H1 (cell line): ENCODE results near the gene ZBED4. TPM values are rescaled to one million over a fixed set of nuclear protein-coding genes. Genes with fewer than 3 reads are reported as not detected.

Experiments
- CTCF ChIA-PET: fragments of 300-600 bp; sonication (Branson Sonifier 250); formaldehyde crosslinking; loops from one replicate; lab custom pipeline; 2021; ENCODE audit not compliant: partially characterized antibody; lab: Charles Lee
- POLR2A ChIA-PET: fragments of 300-600 bp; sonication (Branson Sonifier 250); formaldehyde crosslinking; loops from one replicate; lab custom pipeline; 2021; ENCODE audit warnings: inconsistent platforms; ENCODE audit not compliant: partially characterized antibody; lab: Charles Lee
- DNase-seq, 2 experiments: peaks; one replicate each; pipeline versions ENCODE4 v3.0.0 to v3.0.0-alpha.2; 2010 to 2022; ENCODE audit warnings: low spot score in 2 of 2, low read depth in 1 of 2, mixed read lengths in 1 of 2
- FAIRE-seq: peaks from 2 replicates; lab custom pipeline; 2011; peaks lifted over from hg19 to GRCh38; lab: Jason Lieb, UNC
- H2AFZ ChIP-seq: 2 replicates; pipeline ENCODE4 v1.8.1; 2012; ENCODE audit warnings: low read length, inconsistent platforms
- H2AK5ac ChIP-seq: 2 replicates; pipeline ENCODE4 v1.6.1; 2013; ENCODE audit warnings: low read depth, low read length
- H2BK120ac ChIP-seq: replicated peaks from 2 replicates; pipeline ENCODE3; 2013; ENCODE audit warnings: low read depth, low read length, inconsistent platforms
- H2BK12ac ChIP-seq: 2 replicates; pipeline ENCODE4 v1.6.1; 2013; ENCODE audit warnings: low read depth, low read length
- H2BK15ac ChIP-seq: 2 replicates; pipeline ENCODE4 v1.6.1; 2013; ENCODE audit warnings: low read length
- H2BK20ac ChIP-seq: 2 replicates; pipeline ENCODE4 v1.6.1; 2013; ENCODE audit warnings: low read length
- H2BK5ac ChIP-seq: 2 replicates; pipeline ENCODE4 v1.6.1; 2013; ENCODE audit warnings: low read depth, low read length
- H3K14ac ChIP-seq: 2 replicates; pipeline ENCODE4 v1.6.1; 2013; ENCODE audit warnings: inconsistent platforms; ENCODE audit not compliant: insufficient read length
- H3K18ac ChIP-seq: 2 replicates; pipeline ENCODE4 v1.6.1; 2013; ENCODE audit warnings: low read length; ENCODE audit errors: extremely low read depth
- H3K23ac ChIP-seq: 2 replicates; pipeline ENCODE4 v1.6.1; 2013; ENCODE audit warnings: inconsistent platforms; ENCODE audit not compliant: insufficient read length
- H3K23me2 ChIP-seq: 2 replicates; pipeline ENCODE4 v1.6.1; 2013; ENCODE audit warnings: low read depth, low read length
- H3K27ac ChIP-seq: 2 replicates; pipeline ENCODE4 v1.6.1; 2011; ENCODE audit warnings: low read depth, low read length, inconsistent platforms
- H3K27me3 ChIP-seq, 4 experiments: replicated peaks in 1 of 4; 1 replicate in 1 of 4; 2 replicates in 3 of 4; pipeline versions ENCODE4 v1.6.1 to v1.8.1; 2011 to 2013; ENCODE audit warnings: low read length in 3 of 4, mild to moderate bottlenecking in 3 of 4, inconsistent platforms in 2 of 4, mixed read lengths in 2 of 4, moderate library complexity in 1 of 4; ENCODE audit not compliant: control insufficient read depth in 3 of 4, insufficient read depth in 3 of 4; ENCODE audit errors: extremely low read depth in 1 of 4
- H3K36me3 ChIP-seq, 4 experiments: 2 replicates each; pipeline versions ENCODE4 v1.6.1 to v1.8.1; 2011 to 2013; ENCODE audit warnings: mild to moderate bottlenecking in 4 of 4, low read length in 3 of 4, moderate library complexity in 2 of 4, control low read depth in 1 of 4, inconsistent platforms in 1 of 4; ENCODE audit not compliant: insufficient read depth in 4 of 4, control insufficient read depth in 2 of 4
- H3K4ac ChIP-seq: replicated peaks from 2 replicates; pipeline ENCODE3; 2013; ENCODE audit warnings: low read length, low read depth, mixed read lengths, inconsistent platforms; ENCODE audit not compliant: insufficient read length
- H3K4me1 ChIP-seq, 4 experiments: replicated peaks in 1 of 4; 1 replicate in 1 of 4; 2 replicates in 3 of 4; pipeline versions ENCODE4 v1.6.1 to v1.8.1; 2011 to 2013; ENCODE audit warnings: low read length in 3 of 4, inconsistent platforms in 2 of 4, mixed read lengths in 1 of 4; ENCODE audit not compliant: insufficient read depth in 4 of 4, control insufficient read depth in 3 of 4
- H3K4me2 ChIP-seq, 2 experiments: 2 replicates each; pipeline versions ENCODE4 v1.6.1 to v1.8.1; 2011 to 2013; ENCODE audit warnings: low read depth in 2 of 2, low read length in 2 of 2, control low read depth in 1 of 2, inconsistent platforms in 1 of 2, mild to moderate bottlenecking in 1 of 2; ENCODE audit not compliant: insufficient read depth in 1 of 2
- H3K4me3 ChIP-seq, 4 experiments: fragments of 200-600, 300-600 bp in 1 of 4; sonication (generic), shearing (Covaris generic), sonication (Bioruptor Twin) in 1 of 4; 2 replicates each; pipeline versions ENCODE4 v1.5.1 to v1.8.1; 2011 to 2016; ENCODE audit warnings: low read length in 4 of 4, low read depth in 3 of 4, control low read depth in 2 of 4, inconsistent platforms in 2 of 4, mild to moderate bottlenecking in 2 of 4, mixed read lengths in 1 of 4, moderate library complexity in 1 of 4; ENCODE audit not compliant: insufficient read depth in 2 of 4; ENCODE audit errors: extremely low read depth in 1 of 4
- H3K56ac ChIP-seq: replicated peaks from 2 replicates; pipeline ENCODE3; 2013; ENCODE audit warnings: low read depth, mild to moderate bottlenecking, mixed read lengths, low read length, inconsistent platforms; ENCODE audit not compliant: insufficient read length
- H3K79me1 ChIP-seq: 2 replicates; pipeline ENCODE4 v1.6.1; 2013; ENCODE audit warnings: low read depth, low read length, control low read depth
- H3K79me2 ChIP-seq, 2 experiments: 2 replicates each; pipeline versions ENCODE4 v1.6.1 to v1.8.1; 2012 to 2013; ENCODE audit warnings: low read length in 2 of 2, mild to moderate bottlenecking in 2 of 2, inconsistent platforms in 1 of 2; ENCODE audit not compliant: insufficient read depth in 2 of 2, control insufficient read depth in 1 of 2
- H3K9ac ChIP-seq, 4 experiments: replicated peaks in 1 of 4; 1 replicate in 1 of 4; 2 replicates in 3 of 4; pipeline versions ENCODE4 v1.6.1 to v1.8.1; 2011 to 2013; ENCODE audit warnings: low read depth in 3 of 4, low read length in 3 of 4, control low read depth in 2 of 4, mild to moderate bottlenecking in 2 of 4, moderate library complexity in 2 of 4, inconsistent platforms in 1 of 4; ENCODE audit errors: extremely low read depth in 1 of 4
- H3K9me3 ChIP-seq, 2 experiments: 2 replicates each; pipeline versions ENCODE4 v1.6.1 to v1.8.1; 2012 to 2013; ENCODE audit warnings: mild to moderate bottlenecking in 2 of 2, moderate library complexity in 2 of 2, control low read depth in 1 of 2, inconsistent platforms in 1 of 2, low read depth in 1 of 2, low read length in 1 of 2, mixed read lengths in 1 of 2; ENCODE audit not compliant: insufficient read depth in 2 of 2
- H4K20me1 ChIP-seq, 2 experiments: replicated peaks in 1 of 2; 2 replicates each; pipeline versions ENCODE3 to v1.8.1; 2011 to 2013; ENCODE audit warnings: inconsistent platforms in 2 of 2, low read length in 2 of 2, mild to moderate bottlenecking in 1 of 2; ENCODE audit not compliant: insufficient read depth in 2 of 2, control insufficient read depth in 1 of 2
- H4K5ac ChIP-seq: 2 replicates; pipeline ENCODE4 v1.6.1; 2013; ENCODE audit warnings: low read length, low read depth, mixed read lengths, inconsistent platforms; ENCODE audit not compliant: insufficient read length
- H4K8ac ChIP-seq: 2 replicates; pipeline ENCODE4 v1.8.0; 2013; ENCODE audit warnings: mild to moderate bottlenecking, moderate library complexity, low read length, inconsistent platforms; ENCODE audit not compliant: insufficient read depth; ENCODE audit errors: extremely low read depth
- H4K91ac ChIP-seq: replicated peaks from 2 replicates; pipeline ENCODE3; 2013; ENCODE audit warnings: low read length, mixed read lengths, inconsistent platforms; ENCODE audit not compliant: insufficient read length
- BRCA1 ChIP-seq: IDR thresholded peaks from 2 replicates; pipeline ENCODE4 v1.6.1; 2012; ENCODE audit warnings: low read depth, low read length, improper control_type of control experiment
- EGR1 ChIP-seq: IDR thresholded peaks from 2 replicates; pipeline ENCODE4 v1.6.1; 2011; ENCODE audit warnings: low read depth, low read length, borderline replicate concordance
- KDM1A ChIP-seq: fragments of 200-600, 300-600 bp; sonication (generic); IDR thresholded peaks from 2 replicates; pipeline ENCODE4 v1.7.1; 2016; ENCODE audit warnings: mild to moderate bottlenecking, low read length, borderline replicate concordance
- KDM4A ChIP-seq: IDR thresholded peaks from one replicate; pipeline ENCODE4 v1.7.1; 2012; ENCODE audit warnings: low read depth, mild to moderate bottlenecking, moderate library complexity, low read length, inconsistent platforms; ENCODE audit not compliant: severe bottlenecking
- PHF8 ChIP-seq: fragments of 200-600 bp; sonication (generic); conservative IDR thresholded peaks from 2 replicates; pipeline ENCODE4 v1.7.1; 2012; ENCODE audit warnings: low read depth, mild to moderate bottlenecking, inconsistent platforms, low read length, moderate library complexity
- SIN3A ChIP-seq, 2 experiments: IDR thresholded peaks in 1 of 2; conservative IDR thresholded peaks in 1 of 2; 2 replicates each; pipeline ENCODE4 v1.6.1; 2011 to 2012; ENCODE audit warnings: low read length in 2 of 2, improper control_type of control experiment in 1 of 2, low read depth in 1 of 2, mild to moderate bottlenecking in 1 of 2
- SIX5 ChIP-seq: IDR thresholded peaks from 2 replicates; pipeline ENCODE4 v1.6.1; 2011; ENCODE audit warnings: mild to moderate bottlenecking, low read depth, low read length
- YY1 ChIP-seq: IDR thresholded peaks from 2 replicates; pipeline ENCODE4 v1.6.1; 2011; ENCODE audit warnings: low read depth, mild to moderate bottlenecking, low read length
- WGBS, 2 experiments: shearing (Covaris generic) in 1 of 2; methylation state at CpG; one replicate each; pipeline versions ENCODE4 v1.1.6 to v1.1.7; 2013 to 2015; ENCODE audit warnings: low lambda C conversion rate in 2 of 2, mixed read lengths in 2 of 2, inconsistent platforms in 1 of 2, low coverage in 1 of 2, missing lambda C conversion rate in 1 of 2; ENCODE audit not compliant: insufficient replicate concordance in 2 of 2, insufficient coverage in 1 of 2, insufficient read length in 1 of 2; ENCODE audit errors: extremely low coverage in 1 of 2, missing lambda C conversion rate in 1 of 2; 5-methylcytosine and 5-hydroxymethylcytosine counted together
- polyA plus RNA-seq, 7 experiments: library from polyadenylated mRNA; depleted of rRNA in 3 of 7; stranded (reverse) in 5 of 7; unstranded in 2 of 7; fragments of >200 nt in 5 of 7; fragments of 200-250 nt in 2 of 7; gene quantifications; 1 replicate in 5 of 7; 2 replicates in 1 of 7; 4 replicates in 1 of 7; pipeline versions ENCODE4 v1.2.1 to v1.2.3, GENCODE V29; 2011 to 2013; ENCODE audit warnings: missing spikeins in 2 of 7, mixed read lengths in 2 of 7
- total RNA-seq: library from RNA; stranded (reverse); fragmentation: NEBNext Ultra II Directional; extraction: Animal tissue kit (Norgen Biotek cat#: 25700); gene quantifications from 2 replicates; pipeline ENCODE4 v1.2.1, GENCODE V29; 2021
- TF ChIP-seq, protein P1 (sequence below): IDR thresholded peaks from 2 replicates; pipeline ENCODE4 v1.6.1; 2012; ENCODE audit warnings: low read length, inconsistent platforms

Gene ZBED4
- total and polyA plus RNA-seq, 2 of the 8 experiments (the other 6 are each of a cell fraction or from before 2014, with no cell fraction given): 11.0 to 28.3 TPM

- TF ChIP-seq, protein P1, sequence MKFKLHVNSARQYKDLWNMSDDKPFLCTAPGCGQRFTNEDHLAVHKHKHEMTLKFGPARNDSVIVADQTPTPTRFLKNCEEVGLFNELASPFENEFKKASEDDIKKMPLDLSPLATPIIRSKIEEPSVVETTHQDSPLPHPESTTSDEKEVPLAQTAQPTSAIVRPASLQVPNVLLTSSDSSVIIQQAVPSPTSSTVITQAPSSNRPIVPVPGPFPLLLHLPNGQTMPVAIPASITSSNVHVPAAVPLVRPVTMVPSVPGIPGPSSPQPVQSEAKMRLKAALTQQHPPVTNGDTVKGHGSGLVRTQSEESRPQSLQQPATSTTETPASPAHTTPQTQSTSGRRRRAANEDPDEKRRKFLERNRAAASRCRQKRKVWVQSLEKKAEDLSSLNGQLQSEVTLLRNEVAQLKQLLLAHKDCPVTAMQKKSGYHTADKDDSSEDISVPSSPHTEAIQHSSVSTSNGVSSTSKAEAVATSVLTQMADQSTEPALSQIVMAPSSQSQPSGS: no peak
- TF ChIP-seq EGR1: no peak
- TF ChIP-seq PHF8: no peak
- no peak for TF ChIP-seq KDM1A
- no peak for TF ChIP-seq YY1
- TF ChIP-seq BRCA1: no peak
- no peak for TF ChIP-seq SIX5
- no peak for TF ChIP-seq KDM4A
- TF ChIP-seq SIN3A (conservative IDR thresholded peaks at IDR 0.05 in 1 of 2, IDR thresholded peaks at IDR 0.05 in 1 of 2; ENCODE audit: low read depth in 1 of 2, low read length in 2 of 2): no peak
Measured at GRCh38 chr22:49889071-49889470, 35.4 kb downstream of the ZBED4 start.

More at GRCh38 chr22:49889071-49889470, 35.4 kb downstream of the ZBED4 start:
- Histone ChIP-seq H4K91ac (no peak overlapping the region), H3K36me3 (peaks cover 3 to 38% (median 19%) of the 10 kb centered on the region in 4 experiments; a peak in 7 of 8 replicates), H2BK5ac (no peak overlapping the region), H3K79me1 (peaks cover 12% of the 10 kb centered on the region), H4K5ac (no peak overlapping the region), H3K18ac (no peak overlapping the region), H3K4me1 (no peaks in the 10 kb centered on the region), H3K4me2 (no peak overlapping the region), H3K27ac (no peak overlapping the region), H3K9ac (no peak overlapping the region), H3K4ac (no peak overlapping the region), H2AFZ (no peak overlapping the region), H2BK12ac (no peak overlapping the region), H3K27me3 (no peaks in the 10 kb centered on the region), H2BK20ac (no peak overlapping the region), H2AK5ac (no peak overlapping the region), H3K23me2 (no peaks in the 10 kb centered on the region), H4K20me1 (peaks cover 0 to 7% of the 10 kb centered on the region in 2 experiments), H3K14ac (no peak overlapping the region), H4K8ac (no peak overlapping the region), H3K56ac (no peak overlapping the region), H3K9me3 (peaks cover 3 to 4% of the 10 kb centered on the region in 2 experiments; a peak in 2 of 4 replicates), H3K79me2 (peaks cover 0 to 1% of the 10 kb centered on the region in 2 experiments; a peak in 1 of 4 replicates), H3K23ac (no peak overlapping the region), H2BK15ac (no peak overlapping the region), H3K4me3 (no peak overlapping the region), H2BK120ac (no peak overlapping the region)
- WGBS, 2 experiments: 91% methylated on average over 5 of the region's 5 CpGs; no CpG with 5 or more reads in 1 of the 2 experiments
- POLR2A ChIA-PET: interaction anchor here (0.6 kb wide), 1 partner anchor 57 kb away, joined by 5 read pairs; no protein-coding TSS in a partner anchor
- FAIRE-seq (no peak), DNase-seq (no peak)
- CTCF ChIA-PET: interaction anchor here (1.7 kb wide), 1 partner anchor 18 kb away, joined by 4 read pairs; no protein-coding TSS in a partner anchor
